Cardiac muscle cell (in vitro differentiated cells and primary cell): ENCODE data around the gene CBX4. TPM values are rescaled to one million over a fixed set of nuclear protein-coding genes. Genes with fewer than 3 reads are reported as not detected.

ENCODE experiments used
- DNase-seq, 2 donors: peaks; one replicate each; pipeline versions ENCODE4 v3.0.0 to v3.0.0-alpha.2; 2010 to 2017; ENCODE audit warnings: low read depth in 1 of 2, low spot score in 1 of 2
- H3K27ac ChIP-seq: fragments of 200-600 bp; sonication (generic); 2 replicates; pipeline ENCODE4 v1.5.1; 2016
- H3K27me3 ChIP-seq: fragments of 200-600 bp; sonication (generic); 2 replicates; pipeline ENCODE4 v1.6.0; 2016; ENCODE audit warnings: control low read depth
- H3K36me3 ChIP-seq: fragments of 200-600 bp; sonication (generic); 2 replicates; pipeline ENCODE4 v1.5.1; 2016; ENCODE audit warnings: control low read depth
- H3K4me1 ChIP-seq: fragments of 200-600 bp; sonication (generic); 2 replicates; pipeline ENCODE4 v1.8.1; 2017; ENCODE audit warnings: low read depth, mild to moderate bottlenecking, mixed run types
- H3K4me3 ChIP-seq: fragments of 200-600 bp; sonication (generic); 2 replicates; pipeline ENCODE4 v1.5.1; 2016; ENCODE audit warnings: mild to moderate bottlenecking
- H3K9me3 ChIP-seq: fragments of 200-600 bp; sonication (generic); 2 replicates; pipeline ENCODE4 v1.5.1; 2017; ENCODE audit warnings: low read depth, mild to moderate bottlenecking, control low read depth
- CTCF ChIP-seq: IDR thresholded peaks from 2 replicates; pipeline ENCODE4 v1.5.1; 2012; ENCODE audit warnings: low read depth, mild to moderate bottlenecking, low read length
- polyA plus RNA-seq: library from polyadenylated mRNA; unstranded; fragments of >200 nt; fragmentation: Nextera tagmentation; extraction: Ambion mirVana; gene quantifications from 2 replicates; pipeline ENCODE4 v1.2.1, GENCODE V29; 2016
- total RNA-seq: library from RNA; depleted of rRNA; stranded (reverse); fragments of >200 nt; gene quantifications from 2 replicates; pipeline ENCODE4 v1.2.3, GENCODE V29; 2016

CBX4 gene
- total and polyA plus RNA-seq, 2 experiments from 2014 or later, result 43.6 to 91.6 TPM

GRCh38 chr17:79801156-79802038 is 37.8 kb downstream of the CBX4 start:
- no peak for TF ChIP-seq CTCF
- no peak for DNase-seq
- Histone ChIP-seq H3K9me3 (no peaks in the 10 kb centered on the region), H3K4me3 (peak overlapping the region; percentile 22), H3K27ac (no peak overlapping the region), H3K4me1 (peaks cover 3% of the 10 kb centered on the region), H3K27me3 (peaks cover 87% of the 10 kb centered on the region), H3K36me3 (no peaks in the 10 kb centered on the region)

GRCh38 chr17:79800325-79801155 is 38.7 kb downstream of the CBX4 start:
- Histone ChIP-seq H3K27ac (no peak overlapping the region), H3K36me3 (no peaks in the 10 kb centered on the region), H3K27me3 (peaks cover 85% of the 10 kb centered on the region), H3K9me3 (no peaks in the 10 kb centered on the region), H3K4me3 (peak overlapping the region; percentile 22), H3K4me1 (peaks cover 3% of the 10 kb centered on the region)
- no peak for TF ChIP-seq CTCF
- DNase-seq, result peak in 1 of 2 donors; percentile 63

GRCh38 chr17:79799538-79800324 is 39.5 kb downstream of the CBX4 start:
- H3K27me3 ChIP-seq, result peaks cover 85% of the 10 kb centered on the region
- H3K4me3 ChIP-seq, result no peak overlapping the region
- peaks cover 3% of the 10 kb centered on the region for H3K4me1 ChIP-seq
- no peak for TF ChIP-seq CTCF
- DNase-seq, result no peak
- no peaks in the 10 kb centered on the region for H3K36me3 ChIP-seq
- no peaks in the 10 kb centered on the region for H3K9me3 ChIP-seq
- H3K27ac ChIP-seq, result no peak overlapping the region

- no peak for DNase-seq
- no peak overlapping the region for H3K27ac ChIP-seq
- no peak overlapping the region for H3K4me3 ChIP-seq
- H3K9me3 ChIP-seq, result no peaks in the 10 kb centered on the region
- no peaks in the 10 kb centered on the region for H3K36me3 ChIP-seq
- peaks cover 83% of the 10 kb centered on the region for H3K27me3 ChIP-seq
- no peak for TF ChIP-seq CTCF
- peaks cover 8% of the 10 kb centered on the region for H3K4me1 ChIP-seq
These were observed 40.1 kb downstream of the CBX4 start for GRCh38 chr17:79799174-79799537.
